Panc1 (cell line): Measurements from ENCODE around the gene DUSP1. TPM values are rescaled to one million over a fixed set of nuclear protein-coding genes. Genes with fewer than 3 reads are reported as not detected.

ENCODE experiments used
- ATAC-seq: fragments of 200-7000 bp; cut with Tn5 transposase; 2 replicates; pipeline ENCODE4 v1.9.1; 2020; ENCODE audit warnings: mild to moderate bottlenecking, moderate library complexity
- BruUV-seq: library from RNA; stranded (reverse); fragments of 400-500 nt; replicated peaks from 2 replicates; lab custom pipeline; 2021; lab: Mats Ljungman, UMichigan
- CTCF ChIA-PET: fragments of 300-600 bp; sonication (Branson Sonifier 250); formaldehyde crosslinking; loops from one replicate; lab custom pipeline; 2022; ENCODE audit warnings: antibody characterized with exemption; lab: Charles Lee
- POLR2A ChIA-PET: fragments of 300-600 bp; sonication (Branson Sonifier 250); formaldehyde crosslinking; loops from one replicate; lab custom pipeline; 2022; ENCODE audit warnings: antibody characterized with exemption; lab: Charles Lee
- DNase-seq: peaks from one replicate; pipeline ENCODE4 v3.0.0-alpha.2; 2010; ENCODE audit warnings: low read depth, low spot score
- H3K27ac ChIP-seq: 2 replicates; pipeline ENCODE4 v1.5.1; 2011; ENCODE audit warnings: mild to moderate bottlenecking, low read length, inconsistent platforms
- H3K27me3 ChIP-seq: fragments of 200-500 bp; sonication (Bioruptor generic); 2 replicates; pipeline ENCODE4 v1.6.0; 2014; ENCODE audit warnings: low read length, inconsistent platforms; ENCODE audit not compliant: control insufficient read depth, insufficient read depth
- H3K36me3 ChIP-seq: fragments of 200-500 bp; sonication (Bioruptor generic); 2 replicates; pipeline ENCODE4 v1.5.1; 2014; ENCODE audit warnings: inconsistent platforms, mild to moderate bottlenecking, low read length, moderate library complexity; ENCODE audit not compliant: control insufficient read depth, insufficient read depth
- H3K4me1 ChIP-seq: 2 replicates; pipeline ENCODE4 v1.5.1; 2011; ENCODE audit warnings: inconsistent platforms, mild to moderate bottlenecking, low read length, moderate library complexity; ENCODE audit not compliant: control insufficient read depth, insufficient read depth
- H3K4me3 ChIP-seq, 2 experiments: 2 replicates each; pipeline ENCODE4 v1.5.1; 2011 to 2012; ENCODE audit warnings: low read depth in 2 of 2, low read length in 2 of 2, mild to moderate bottlenecking in 2 of 2, inconsistent platforms in 1 of 2, moderate library complexity in 1 of 2
- H3K9me3 ChIP-seq: fragments of 200-500 bp; sonication (Bioruptor generic); 2 replicates; pipeline ENCODE4 v1.5.1; 2014; ENCODE audit warnings: low read depth, mild to moderate bottlenecking, inconsistent platforms, low read length, moderate library complexity; ENCODE audit not compliant: control insufficient read depth, insufficient read depth
- CTCF ChIP-seq: fragments of 450-650 bp; IDR thresholded peaks from 2 replicates; pipeline ENCODE4 v1.5.1; 2017; ENCODE audit warnings: mild to moderate bottlenecking
- POLR2AphosphoS5 ChIP-seq: IDR thresholded peaks from 2 replicates; pipeline ENCODE4 v1.6.1; 2012; ENCODE audit warnings: mild to moderate bottlenecking, low read depth, low read length, moderate library complexity
- REST ChIP-seq, 2 experiments: IDR thresholded peaks; 2 replicates each; pipeline ENCODE4 v1.6.1; 2011 to 2012; ENCODE audit warnings: low read depth in 2 of 2, control low read depth in 1 of 2, low read length in 1 of 2, mild to moderate bottlenecking in 1 of 2, moderate library complexity in 1 of 2; ENCODE audit not compliant: insufficient read depth in 1 of 2
- SIN3A ChIP-seq: IDR thresholded peaks from 2 replicates; pipeline ENCODE4 v1.6.1; 2012; ENCODE audit warnings: low read depth, mild to moderate bottlenecking, low read length, moderate library complexity, borderline replicate concordance; ENCODE audit not compliant: insufficient read depth
- TCF7L2 ChIP-seq: IDR thresholded peaks from 2 replicates; pipeline ENCODE4 v1.6.1; 2011; ENCODE audit warnings: mild to moderate bottlenecking, low read depth, low read length, inconsistent platforms
- in situ Hi-C: cut with HindIII; loops from 2 replicates; pipeline ENCODE4 v1.10.0; 2016; ENCODE audit warnings: low sequenced_read_pairs, low pct_unique_long_range_greater_than_20kb
- intact Hi-C: fragments of 100-400 bp; cut with micrococcal nuclease; formaldehyde crosslinking; loops from one replicate; pipeline ENCODE4 v1.10.0; 2022; ENCODE audit not compliant: unreplicated experiment
- total RNA-seq: library from RNA; stranded (reverse); gene quantifications from one replicate; pipeline ENCODE4 v1.2.1, GENCODE V29; 2021; ENCODE audit not compliant: unreplicated experiment

DUSP1 gene
- total RNA-seq, 1 experiment from 2014 or later: 79.9 TPM

- H3K27ac ChIP-seq: peak overlapping the region; percentile 63
- no peaks in the 10 kb centered on the region for H3K9me3 ChIP-seq
- no TSS peak for BruUV-seq
- H3K27me3 ChIP-seq: no peaks in the 10 kb centered on the region
- ATAC-seq (no peak), DNase-seq (no peak)
- CTCF ChIA-PET: interaction anchor here (0.6 kb wide), 1 partner anchor 289 kb away, joined by 4 read pairs; no protein-coding TSS in a partner anchor
- in situ Hi-C loops: no loop called here
- no peak overlapping the region for H3K4me3 ChIP-seq
- POLR2A ChIA-PET: no interaction called here
- TF ChIP-seq POLR2AphosphoS5 (no peak), CTCF (no peak), SIN3A (no peak), TCF7L2 (no peak), REST (IDR thresholded peaks at IDR 0.05; ENCODE audit: insufficient read depth in 1 of 2, low read depth in 2 of 2, low read length in 1 of 2) (no peak)
- no peaks in the 10 kb centered on the region for H3K36me3 ChIP-seq
- H3K4me1 ChIP-seq: peaks cover 28% of the 10 kb centered on the region
- intact Hi-C loops: no loop called here
These were observed 34.4 kb downstream of the DUSP1 start for GRCh38 chr5:172736508-172737135.

GRCh38 chr5:172735141-172735831 lies 35.7 kb downstream of the DUSP1 start:
- ChIA-PET POLR2A (no interaction called here), CTCF (no interaction called here)
- no peak for DNase-seq
- ATAC-seq: no peak
- in situ Hi-C loops (no loop called here), intact Hi-C loops (no loop called here)
- H3K27me3 ChIP-seq: no peaks in the 10 kb centered on the region
- no peak overlapping the region for H3K27ac ChIP-seq
- no peak for TF ChIP-seq POLR2AphosphoS5
- no peak for TF ChIP-seq REST (IDR thresholded peaks at IDR 0.05; ENCODE audit: insufficient read depth in 1 of 2, low read depth in 2 of 2, low read length in 1 of 2)
- no peak for TF ChIP-seq TCF7L2
- no peak for TF ChIP-seq CTCF
- TF ChIP-seq SIN3A: no peak
- no peaks in the 10 kb centered on the region for H3K36me3 ChIP-seq
- peaks cover 23% of the 10 kb centered on the region for H3K4me1 ChIP-seq
- no peaks in the 10 kb centered on the region for H3K9me3 ChIP-seq
- no peak overlapping the region for H3K4me3 ChIP-seq
- no TSS peak for BruUV-seq
